Measurements from ENCODE around the gene TFF2.

Gene TFF2

DNA sequence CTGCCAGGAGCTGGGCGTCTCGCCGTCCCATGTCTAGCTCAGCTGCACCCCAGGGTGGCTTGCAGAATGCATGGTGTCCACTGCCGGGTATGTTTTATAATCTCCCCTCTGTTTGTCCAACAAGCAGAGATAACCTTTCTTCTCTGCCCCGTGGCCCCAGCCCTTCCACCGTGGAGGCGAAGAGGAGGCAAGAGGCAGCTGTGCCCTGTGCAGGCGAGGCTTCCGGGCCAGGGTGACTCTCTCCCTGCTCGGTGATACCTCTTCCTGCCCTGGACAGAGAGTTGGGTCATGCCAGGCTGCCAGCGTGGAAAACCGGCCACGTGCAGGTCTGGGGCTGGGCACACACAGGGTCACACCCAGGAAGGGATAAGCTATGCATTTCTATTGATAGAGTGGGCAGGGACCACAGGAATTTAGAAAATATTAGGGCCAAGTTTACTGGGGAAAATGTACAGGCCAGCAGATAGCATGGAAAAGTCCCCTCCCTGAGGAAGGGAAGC lies at the start of gene TFF2:
TFF2 (minus strand) TSS at position 68 of the 500 bp plus-strand sequence; CDS start at position 31, 37 bp downstream.
- DNase-seq = no peak

GRCh38 chr21:42400525-42400924 lies 49.7 kb upstream of the TFF2 start:
- DNase-seq = no peak

DNA sequence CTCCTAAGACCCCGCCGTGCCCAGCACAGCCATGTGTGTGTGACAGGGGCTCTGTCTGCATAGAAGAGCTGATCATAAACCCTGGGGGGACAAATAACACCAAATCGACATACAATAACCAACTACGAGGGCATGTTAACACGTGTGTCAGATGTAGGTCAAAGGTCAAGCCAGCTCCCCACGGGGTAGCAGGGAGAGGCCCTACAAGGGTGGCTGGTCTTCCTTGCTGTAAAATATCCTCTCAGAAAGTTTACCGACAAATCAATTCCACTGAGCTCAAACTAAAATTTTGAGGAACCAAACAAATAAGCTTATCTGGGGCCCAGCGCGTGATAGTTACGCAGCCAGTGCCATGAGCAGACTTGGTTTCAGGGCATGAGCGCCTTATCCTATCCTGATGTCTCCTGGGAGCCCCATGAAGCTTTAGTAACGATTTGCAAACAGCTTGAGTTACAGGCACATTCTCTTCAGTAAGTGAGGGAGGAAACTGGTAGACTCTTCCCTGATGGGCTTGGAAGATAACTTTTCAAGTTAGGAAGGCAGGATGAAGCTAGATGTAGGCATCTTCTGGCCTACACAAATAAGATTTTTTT lies 47.7 kb upstream of the TFF2 start:
- DNase-seq = no peak

- DNase-seq = no peak
Observed at GRCh38 chr21:42397746-42398394, 47.1 kb upstream of the TFF2 start.

GRCh38 chr21:42396799-42397745 lies 46.3 kb upstream of the TFF2 start:
- no peak for DNase-seq

DNA sequence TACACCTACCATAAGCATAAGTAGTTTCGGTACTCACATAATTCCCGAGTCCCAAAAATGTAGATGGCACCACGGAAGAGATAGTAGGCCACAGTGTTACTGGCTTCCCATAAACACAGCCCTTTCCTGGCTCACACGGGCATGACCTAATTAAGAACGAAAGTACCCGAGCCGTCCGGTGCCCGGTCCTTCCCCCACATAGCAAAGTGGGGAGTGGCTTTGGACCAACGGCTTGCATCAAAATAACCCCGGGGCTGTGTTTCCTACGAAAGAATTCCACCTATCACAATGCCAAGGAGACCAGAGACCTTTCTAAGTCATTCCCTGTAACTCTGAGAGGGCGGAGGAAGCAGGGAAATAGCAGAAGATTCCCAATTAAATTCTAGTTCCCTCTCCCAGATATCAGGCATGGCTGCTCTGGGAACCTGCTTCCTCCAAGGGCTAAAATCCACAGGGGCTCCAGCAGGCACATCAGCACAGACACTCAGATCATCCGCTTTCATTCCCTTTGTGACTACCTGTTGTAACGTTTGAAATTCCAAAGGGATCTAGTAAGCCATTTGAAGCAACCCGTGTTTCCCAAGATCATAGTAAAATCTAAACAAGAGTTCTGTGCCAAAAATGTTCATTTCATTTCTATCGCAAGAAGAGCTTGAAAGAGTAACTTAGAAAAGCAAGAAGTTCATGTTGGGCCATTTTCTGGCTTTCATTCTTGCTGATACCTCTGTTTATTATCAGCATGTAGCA lies 45.3 kb upstream of the TFF2 start, which contains the start of gene TMPRSS3:
TMPRSS3 (minus strand) TSS at position 148 of the 747 bp plus-strand sequence. CDS start 635 bp downstream, outside the sequence.
- DNase-seq = no peak

GRCh38 chr21:42395302-42395701 lies 44.5 kb upstream of the TFF2 start:
- no peak for DNase-seq

GRCh38 chr21:42393443-42393950 lies 42.7 kb upstream of the TFF2 start:
- no peak for DNase-seq

GRCh38 chr21:42392731-42393442 lies 42.1 kb upstream of the TFF2 start:
- no peak for DNase-seq

DNA sequence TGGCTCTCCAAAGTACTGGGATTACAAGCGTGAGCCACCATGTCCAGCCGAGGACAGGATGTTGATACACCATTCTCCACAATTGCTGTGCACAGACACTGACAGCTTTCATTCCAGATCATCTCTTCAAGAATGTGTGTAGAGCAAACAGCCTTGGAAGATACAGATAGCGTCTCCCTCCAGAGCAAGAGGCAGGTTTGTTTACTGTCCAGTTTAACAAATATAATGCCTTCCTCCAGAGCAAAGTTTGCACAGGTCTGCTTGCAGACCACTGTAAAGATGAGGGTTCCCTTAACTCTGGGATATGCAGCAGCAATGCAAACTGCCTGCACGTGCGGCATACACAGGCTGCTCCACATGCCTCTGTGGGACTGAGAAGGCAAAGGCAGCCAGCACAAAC lies 40.5 kb upstream of the TFF2 start:
- DNase-seq = no peak

- DNase-seq = no peak
Observed at GRCh38 chr21:42390696-42391095, 39.9 kb upstream of the TFF2 start.

GRCh38 chr21:42390193-42390592 lies 39.4 kb upstream of the TFF2 start:
- DNase-seq = no peak

- no peak for DNase-seq
Observed at GRCh38 chr21:42389449-42389835, 38.6 kb upstream of the TFF2 start.

DNA sequence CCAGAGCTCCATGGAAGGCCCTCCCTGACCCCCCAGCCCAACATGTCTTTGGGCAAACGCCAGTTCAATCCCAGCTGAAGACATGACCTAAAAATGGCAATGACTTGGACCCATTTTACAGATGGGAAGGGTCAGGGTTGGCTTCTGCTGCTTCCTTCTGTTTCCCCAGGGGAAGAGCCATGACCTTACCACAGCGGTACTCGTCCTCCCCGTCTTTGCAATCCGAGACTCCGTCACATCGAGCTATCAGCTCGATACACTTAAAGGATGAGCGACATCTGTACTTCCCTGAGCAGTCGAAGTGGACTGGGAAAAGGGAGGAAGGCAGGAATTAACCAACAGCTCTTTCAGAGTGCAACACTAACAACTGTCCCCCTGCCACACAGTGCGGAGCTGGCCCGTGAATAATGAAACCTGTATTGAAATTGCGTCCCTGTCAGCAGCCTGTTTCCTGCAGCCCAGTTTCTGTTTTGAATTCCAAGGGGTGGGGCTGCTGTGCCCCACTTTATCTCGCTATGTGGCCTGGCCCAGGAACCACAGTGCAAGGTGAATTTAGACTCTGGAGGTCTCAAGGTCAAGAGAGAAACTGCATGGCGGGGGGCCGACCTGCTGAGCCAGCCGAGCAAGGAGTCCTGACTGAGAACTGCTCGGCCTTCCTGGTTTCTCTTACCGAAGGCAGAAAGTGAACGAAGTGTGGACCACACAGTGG lies 38.1 kb upstream of the TFF2 start:
- no peak for DNase-seq

- DNase-seq = no peak
Observed at GRCh38 chr21:42387843-42388340, 37.1 kb upstream of the TFF2 start.

DNA sequence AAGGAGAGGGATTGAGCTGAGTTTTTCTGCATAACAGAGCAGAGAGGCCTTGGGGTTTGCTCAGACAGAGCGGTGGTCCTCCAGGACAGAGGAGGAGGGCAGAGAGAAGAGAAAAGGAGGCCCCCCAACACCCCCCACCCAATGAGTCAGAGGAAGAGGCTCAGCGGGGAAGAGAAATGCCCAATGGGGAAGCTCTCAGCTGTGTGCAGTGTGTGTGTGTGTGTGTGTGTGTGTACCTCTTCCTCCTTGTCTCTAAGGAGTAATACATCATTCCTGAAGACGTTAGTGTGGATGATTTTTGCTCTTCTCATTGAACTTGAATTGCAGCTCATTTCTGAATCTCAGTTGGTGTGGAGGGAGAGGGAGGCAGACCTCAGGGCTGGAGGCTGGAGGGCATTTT lies 36.4 kb upstream of the TFF2 start:
- DNase-seq = no peak

DNA sequence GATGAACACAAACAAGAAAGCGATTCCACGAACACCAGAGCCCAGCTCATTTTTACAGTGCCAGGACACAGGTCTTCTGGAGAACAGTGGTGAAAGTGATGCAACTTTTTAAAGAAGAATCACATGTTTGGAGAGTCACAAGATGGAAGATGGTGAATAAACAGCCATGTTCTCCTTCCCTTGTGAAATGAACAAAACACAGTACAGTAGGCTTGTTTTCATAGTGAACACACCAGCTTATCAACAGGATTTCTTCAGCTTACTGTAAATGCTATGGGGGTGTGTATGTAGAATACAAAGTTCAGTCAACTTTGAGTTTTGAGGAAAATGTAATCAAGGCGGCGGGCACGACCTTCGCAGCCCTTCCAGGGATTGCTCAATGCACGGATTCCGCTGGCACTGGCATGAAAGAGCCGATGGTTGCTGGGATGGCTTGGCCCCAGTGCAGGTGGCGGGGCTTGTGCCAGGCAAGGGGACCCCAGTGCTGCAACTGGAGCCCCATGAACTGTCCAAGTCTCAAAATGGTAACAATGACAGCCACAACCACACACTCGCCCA lies 35.3 kb upstream of the TFF2 start:
- no peak for DNase-seq

DNA sequence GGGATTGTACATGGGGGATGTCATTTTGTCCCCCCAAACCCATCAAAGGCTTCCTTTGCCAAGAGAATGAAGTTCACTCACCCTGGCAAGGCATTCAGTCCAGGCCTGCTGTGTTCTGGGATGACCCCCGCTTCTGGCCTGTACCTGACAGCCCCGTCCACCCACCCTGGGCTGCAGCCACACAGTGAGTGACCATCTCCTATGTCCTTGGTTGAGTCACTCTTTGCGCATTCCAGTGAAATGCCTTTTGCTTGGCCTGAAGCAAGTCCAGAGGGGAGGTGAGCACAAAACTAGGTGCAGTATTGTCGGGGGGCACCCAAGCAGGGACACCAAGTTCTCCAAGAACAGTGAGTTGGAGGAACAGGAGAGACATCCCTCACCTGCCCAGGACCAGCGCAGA lies 34.8 kb upstream of the TFF2 start:
- no peak for DNase-seq

DNA sequence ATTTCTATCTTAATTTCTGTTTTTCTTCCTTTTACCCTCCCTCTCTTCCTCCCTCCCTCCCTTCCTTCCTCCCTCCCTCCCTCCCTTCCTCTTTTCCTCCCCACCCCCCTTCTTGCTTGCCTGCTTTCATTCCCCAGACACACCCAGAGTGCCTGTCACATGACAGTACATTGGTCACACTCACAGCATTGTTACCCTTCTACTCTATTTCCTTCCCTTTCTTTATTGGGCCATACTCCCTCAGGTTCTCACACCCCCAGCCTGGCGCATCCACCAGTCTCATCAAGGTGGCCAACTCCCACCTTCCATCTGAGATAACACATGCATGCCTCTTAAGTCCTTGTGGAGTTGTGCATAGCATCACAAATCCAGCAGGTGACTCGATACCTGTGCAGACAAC lies 34.2 kb upstream of the TFF2 start:
- DNase-seq = no peak

- DNase-seq = no peak
Observed at GRCh38 chr21:42384156-42384945, 33.6 kb upstream of the TFF2 start.
